ENCODE measurements around the gene GNA15. TPM values are rescaled to one million over a fixed set of nuclear protein-coding genes. Genes with fewer than 3 reads are reported as not detected.

Gene GNA15
- total and polyA plus RNA-seq, 2 of the 8 experiments (the other 6 are each of a cell fraction or from before 2014, with no cell fraction given): 0.26 to 0.45 TPM

DNA sequence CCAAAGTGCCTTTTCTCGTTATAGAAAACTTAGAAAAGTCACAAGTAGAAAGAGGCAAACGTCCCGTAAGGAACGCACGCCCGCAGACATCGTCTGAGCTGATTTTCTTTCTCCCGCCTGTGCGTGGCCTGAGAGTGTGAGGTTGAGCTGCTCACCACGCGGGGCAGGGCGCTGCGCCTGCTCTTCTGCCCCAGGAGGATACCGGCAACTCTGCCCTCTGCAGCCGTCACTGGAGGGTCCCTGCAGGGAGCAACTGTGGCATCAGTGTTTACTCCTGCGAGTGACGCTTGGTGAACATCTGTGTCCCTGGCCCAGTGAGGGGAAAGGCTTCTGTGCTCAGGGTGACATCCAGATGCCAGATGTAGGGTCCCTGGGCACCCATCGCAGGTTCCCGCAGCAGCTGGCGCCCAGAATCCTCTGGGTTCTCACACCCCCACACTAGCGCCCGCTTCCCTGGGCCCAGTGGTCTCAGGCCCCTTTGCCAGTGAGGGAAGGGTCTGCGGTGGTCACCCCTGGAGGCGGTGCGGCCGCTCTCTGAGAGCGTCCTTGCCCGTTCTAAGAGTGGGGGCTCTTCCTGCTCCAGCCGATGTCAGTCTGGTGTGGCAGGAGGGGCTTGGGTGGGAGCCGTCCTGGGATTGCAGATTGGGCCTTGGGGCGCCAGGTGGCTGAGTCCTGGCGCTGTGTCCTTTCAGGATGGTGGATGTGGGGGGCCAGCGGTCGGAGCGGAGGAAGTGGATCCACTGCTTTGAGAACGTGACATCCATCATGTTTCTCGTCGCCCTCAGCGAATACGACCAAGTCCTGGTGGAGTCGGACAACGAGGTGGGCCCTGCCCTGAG is 17.4 kb upstream of the GNA15 start:
- H3K4ac ChIP-seq (replicated peaks; ENCODE audit: insufficient read length, low read depth, low read length): no peak overlapping the region
- no peak overlapping the region for H3K56ac ChIP-seq (replicated peaks; ENCODE audit: insufficient read length, low read depth, low read length)
- no peaks in the 10 kb centered on the region; a peak in 1 of 4 replicates for H3K79me2 ChIP-seq (ENCODE audit: control insufficient read depth in 1 of 2, insufficient read depth in 2 of 2, low read length in 2 of 2)
- H2BK120ac ChIP-seq (replicated peaks; ENCODE audit: low read depth, low read length): no peak overlapping the region
- no peaks in the 10 kb centered on the region for H3K23me2 ChIP-seq (ENCODE audit: low read depth, low read length)
- no peak overlapping the region for H3K14ac ChIP-seq (ENCODE audit: insufficient read length)
- no peaks in the 10 kb centered on the region for H3K9me3 ChIP-seq (ENCODE audit: insufficient read depth in 2 of 2, low read depth in 1 of 2, low read length in 1 of 2)
- no peak overlapping the region for H2BK12ac ChIP-seq (ENCODE audit: low read depth, low read length)
- no peak for DNase-seq (ENCODE audit: low read depth in 1 of 2, low spot score in 2 of 2)
- no peak overlapping the region for H2BK5ac ChIP-seq (ENCODE audit: low read depth, low read length)
- H4K5ac ChIP-seq (ENCODE audit: insufficient read length, low read depth, low read length): no peak overlapping the region
- no peak overlapping the region for H3K23ac ChIP-seq (ENCODE audit: insufficient read length)
- H3K79me1 ChIP-seq (ENCODE audit: low read depth, low read length): peaks cover 3% of the 10 kb centered on the region; the same call in 1 of the 2 replicates
- no peak for TF ChIP-seq SIX5 (IDR thresholded peaks at IDR 0.05; ENCODE audit: low read depth, low read length)
- no peak overlapping the region for H3K4me3 ChIP-seq (ENCODE audit: extremely low read depth in 1 of 4, insufficient read depth in 2 of 4, low read depth in 3 of 4, low read length in 4 of 4)
- no peak overlapping the region for H2BK15ac ChIP-seq (ENCODE audit: low read length)
- H3K27me3 ChIP-seq (replicated peaks in 1 of 4; ENCODE audit: control insufficient read depth in 3 of 4, extremely low read depth in 1 of 4, insufficient read depth in 3 of 4, low read length in 3 of 4): no peaks in the 10 kb centered on the region
- peaks cover 1 to 3% of the 10 kb centered on the region in 2 experiments for H4K20me1 ChIP-seq (replicated peaks in 1 of 2; ENCODE audit: control insufficient read depth in 1 of 2, insufficient read depth in 2 of 2, low read length in 2 of 2)
- no peak for FAIRE-seq
- no peak overlapping the region for H3K27ac ChIP-seq (ENCODE audit: low read depth, low read length)
- H2AFZ ChIP-seq (ENCODE audit: low read length): no peak overlapping the region
- H4K8ac ChIP-seq (ENCODE audit: extremely low read depth, insufficient read depth, low read length): no peak overlapping the region
- H3K9ac ChIP-seq (replicated peaks in 1 of 4; ENCODE audit: extremely low read depth in 1 of 4, low read depth in 3 of 4, low read length in 3 of 4): no peak overlapping the region
- ChIA-PET CTCF (ENCODE audit: partially characterized antibody) (interaction anchor here (0.5 to 6.4 kb wide), 10 partner anchors 7 to 161 kb away, joined by 3 to 41 read pairs (median 6); no protein-coding TSS in a partner anchor), POLR2A (ENCODE audit: partially characterized antibody) (no interaction called here)
- no peak overlapping the region for H3K4me2 ChIP-seq (ENCODE audit: insufficient read depth in 1 of 2, low read depth in 2 of 2, low read length in 2 of 2)
- WGBS, 2 experiments (ENCODE audit: extremely low coverage in 1 of 2, insufficient coverage in 1 of 2, insufficient read length in 1 of 2, insufficient replicate concordance in 2 of 2, low coverage in 1 of 2, low lambda C conversion rate in 2 of 2, missing lambda C conversion rate in 1 of 2): 95% methylated on average over 36 of the region's 42 CpGs; no CpG with 5 or more reads in 1 of the 2 experiments
- H2BK20ac ChIP-seq (ENCODE audit: low read length): no peak overlapping the region
- no peak overlapping the region for H3K18ac ChIP-seq (ENCODE audit: extremely low read depth, low read length)
- H3K36me3 ChIP-seq (ENCODE audit: control insufficient read depth in 2 of 4, insufficient read depth in 4 of 4, low read length in 3 of 4): no peaks in the 10 kb centered on the region; a peak in 1 of 8 replicates
- no peak overlapping the region for H4K91ac ChIP-seq (replicated peaks; ENCODE audit: insufficient read length, low read length)
- no peak overlapping the region for H2AK5ac ChIP-seq (ENCODE audit: low read depth, low read length)
- peaks cover 0 to 14% (median 5%) of the 10 kb centered on the region in 4 experiments; a peak in 3 of 7 replicates for H3K4me1 ChIP-seq (replicated peaks in 1 of 4; ENCODE audit: control insufficient read depth in 3 of 4, insufficient read depth in 4 of 4, low read length in 3 of 4)
